H1 (cell line): Measurements from ENCODE around the gene TDRD1. TPM values are rescaled to one million over a fixed set of nuclear protein-coding genes. Genes with fewer than 3 reads are reported as not detected.

ENCODE experiments used
- CTCF ChIA-PET: fragments of 300-600 bp; sonication (Branson Sonifier 250); formaldehyde crosslinking; loops from one replicate; lab custom pipeline; 2021; ENCODE audit not compliant: partially characterized antibody; lab: Charles Lee
- POLR2A ChIA-PET: fragments of 300-600 bp; sonication (Branson Sonifier 250); formaldehyde crosslinking; loops from one replicate; lab custom pipeline; 2021; ENCODE audit warnings: inconsistent platforms; ENCODE audit not compliant: partially characterized antibody; lab: Charles Lee
- DNase-seq, 2 experiments: peaks; one replicate each; pipeline versions ENCODE4 v3.0.0 to v3.0.0-alpha.2; 2010 to 2022; ENCODE audit warnings: low spot score in 2 of 2, low read depth in 1 of 2, mixed read lengths in 1 of 2
- FAIRE-seq: peaks from 2 replicates; lab custom pipeline; 2011; peaks lifted over from hg19 to GRCh38; lab: Jason Lieb, UNC
- H2AFZ ChIP-seq: 2 replicates; pipeline ENCODE4 v1.8.1; 2012; ENCODE audit warnings: low read length, inconsistent platforms
- H2AK5ac ChIP-seq: 2 replicates; pipeline ENCODE4 v1.6.1; 2013; ENCODE audit warnings: low read depth, low read length
- H2BK120ac ChIP-seq: replicated peaks from 2 replicates; pipeline ENCODE3; 2013; ENCODE audit warnings: low read depth, low read length, inconsistent platforms
- H2BK12ac ChIP-seq: 2 replicates; pipeline ENCODE4 v1.6.1; 2013; ENCODE audit warnings: low read depth, low read length
- H2BK15ac ChIP-seq: 2 replicates; pipeline ENCODE4 v1.6.1; 2013; ENCODE audit warnings: low read length
- H2BK20ac ChIP-seq: 2 replicates; pipeline ENCODE4 v1.6.1; 2013; ENCODE audit warnings: low read length
- H2BK5ac ChIP-seq: 2 replicates; pipeline ENCODE4 v1.6.1; 2013; ENCODE audit warnings: low read depth, low read length
- H3K14ac ChIP-seq: 2 replicates; pipeline ENCODE4 v1.6.1; 2013; ENCODE audit warnings: inconsistent platforms; ENCODE audit not compliant: insufficient read length
- H3K18ac ChIP-seq: 2 replicates; pipeline ENCODE4 v1.6.1; 2013; ENCODE audit warnings: low read length; ENCODE audit errors: extremely low read depth
- H3K23ac ChIP-seq: 2 replicates; pipeline ENCODE4 v1.6.1; 2013; ENCODE audit warnings: inconsistent platforms; ENCODE audit not compliant: insufficient read length
- H3K23me2 ChIP-seq: 2 replicates; pipeline ENCODE4 v1.6.1; 2013; ENCODE audit warnings: low read depth, low read length
- H3K27ac ChIP-seq: 2 replicates; pipeline ENCODE4 v1.6.1; 2011; ENCODE audit warnings: low read depth, low read length, inconsistent platforms
- H3K27me3 ChIP-seq, 4 experiments: replicated peaks in 1 of 4; 1 replicate in 1 of 4; 2 replicates in 3 of 4; pipeline versions ENCODE4 v1.6.1 to v1.8.1; 2011 to 2013; ENCODE audit warnings: low read length in 3 of 4, mild to moderate bottlenecking in 3 of 4, inconsistent platforms in 2 of 4, mixed read lengths in 2 of 4, moderate library complexity in 1 of 4; ENCODE audit not compliant: control insufficient read depth in 3 of 4, insufficient read depth in 3 of 4; ENCODE audit errors: extremely low read depth in 1 of 4
- H3K36me3 ChIP-seq, 4 experiments: 2 replicates each; pipeline versions ENCODE4 v1.6.1 to v1.8.1; 2011 to 2013; ENCODE audit warnings: mild to moderate bottlenecking in 4 of 4, low read length in 3 of 4, moderate library complexity in 2 of 4, control low read depth in 1 of 4, inconsistent platforms in 1 of 4; ENCODE audit not compliant: insufficient read depth in 4 of 4, control insufficient read depth in 2 of 4
- H3K4ac ChIP-seq: replicated peaks from 2 replicates; pipeline ENCODE3; 2013; ENCODE audit warnings: low read length, low read depth, mixed read lengths, inconsistent platforms; ENCODE audit not compliant: insufficient read length
- H3K4me1 ChIP-seq, 4 experiments: replicated peaks in 1 of 4; 1 replicate in 1 of 4; 2 replicates in 3 of 4; pipeline versions ENCODE4 v1.6.1 to v1.8.1; 2011 to 2013; ENCODE audit warnings: low read length in 3 of 4, inconsistent platforms in 2 of 4, mixed read lengths in 1 of 4; ENCODE audit not compliant: insufficient read depth in 4 of 4, control insufficient read depth in 3 of 4
- H3K4me2 ChIP-seq, 2 experiments: 2 replicates each; pipeline versions ENCODE4 v1.6.1 to v1.8.1; 2011 to 2013; ENCODE audit warnings: low read depth in 2 of 2, low read length in 2 of 2, control low read depth in 1 of 2, inconsistent platforms in 1 of 2, mild to moderate bottlenecking in 1 of 2; ENCODE audit not compliant: insufficient read depth in 1 of 2
- H3K4me3 ChIP-seq, 4 experiments: fragments of 200-600, 300-600 bp in 1 of 4; sonication (generic), shearing (Covaris generic), sonication (Bioruptor Twin) in 1 of 4; 2 replicates each; pipeline versions ENCODE4 v1.5.1 to v1.8.1; 2011 to 2016; ENCODE audit warnings: low read length in 4 of 4, low read depth in 3 of 4, control low read depth in 2 of 4, inconsistent platforms in 2 of 4, mild to moderate bottlenecking in 2 of 4, mixed read lengths in 1 of 4, moderate library complexity in 1 of 4; ENCODE audit not compliant: insufficient read depth in 2 of 4; ENCODE audit errors: extremely low read depth in 1 of 4
- H3K56ac ChIP-seq: replicated peaks from 2 replicates; pipeline ENCODE3; 2013; ENCODE audit warnings: low read depth, mild to moderate bottlenecking, mixed read lengths, low read length, inconsistent platforms; ENCODE audit not compliant: insufficient read length
- H3K79me1 ChIP-seq: 2 replicates; pipeline ENCODE4 v1.6.1; 2013; ENCODE audit warnings: low read depth, low read length, control low read depth
- H3K79me2 ChIP-seq, 2 experiments: 2 replicates each; pipeline versions ENCODE4 v1.6.1 to v1.8.1; 2012 to 2013; ENCODE audit warnings: low read length in 2 of 2, mild to moderate bottlenecking in 2 of 2, inconsistent platforms in 1 of 2; ENCODE audit not compliant: insufficient read depth in 2 of 2, control insufficient read depth in 1 of 2
- H3K9ac ChIP-seq, 4 experiments: replicated peaks in 1 of 4; 1 replicate in 1 of 4; 2 replicates in 3 of 4; pipeline versions ENCODE4 v1.6.1 to v1.8.1; 2011 to 2013; ENCODE audit warnings: low read depth in 3 of 4, low read length in 3 of 4, control low read depth in 2 of 4, mild to moderate bottlenecking in 2 of 4, moderate library complexity in 2 of 4, inconsistent platforms in 1 of 4; ENCODE audit errors: extremely low read depth in 1 of 4
- H3K9me3 ChIP-seq, 2 experiments: 2 replicates each; pipeline versions ENCODE4 v1.6.1 to v1.8.1; 2012 to 2013; ENCODE audit warnings: mild to moderate bottlenecking in 2 of 2, moderate library complexity in 2 of 2, control low read depth in 1 of 2, inconsistent platforms in 1 of 2, low read depth in 1 of 2, low read length in 1 of 2, mixed read lengths in 1 of 2; ENCODE audit not compliant: insufficient read depth in 2 of 2
- H4K20me1 ChIP-seq, 2 experiments: replicated peaks in 1 of 2; 2 replicates each; pipeline versions ENCODE3 to v1.8.1; 2011 to 2013; ENCODE audit warnings: inconsistent platforms in 2 of 2, low read length in 2 of 2, mild to moderate bottlenecking in 1 of 2; ENCODE audit not compliant: insufficient read depth in 2 of 2, control insufficient read depth in 1 of 2
- H4K5ac ChIP-seq: 2 replicates; pipeline ENCODE4 v1.6.1; 2013; ENCODE audit warnings: low read length, low read depth, mixed read lengths, inconsistent platforms; ENCODE audit not compliant: insufficient read length
- H4K8ac ChIP-seq: 2 replicates; pipeline ENCODE4 v1.8.0; 2013; ENCODE audit warnings: mild to moderate bottlenecking, moderate library complexity, low read length, inconsistent platforms; ENCODE audit not compliant: insufficient read depth; ENCODE audit errors: extremely low read depth
- H4K91ac ChIP-seq: replicated peaks from 2 replicates; pipeline ENCODE3; 2013; ENCODE audit warnings: low read length, mixed read lengths, inconsistent platforms; ENCODE audit not compliant: insufficient read length
- ASH2L ChIP-seq: fragments of 200-600, 300-600 bp; sonication (generic); IDR thresholded peaks from one replicate; pipeline ENCODE4 v1.7.1; 2017; ENCODE audit warnings: low read length
- BCL11A ChIP-seq, 2 experiments: IDR thresholded peaks; one replicate each; pipeline ENCODE4 v1.6.1; 2011; ENCODE audit warnings: low read depth in 2 of 2, low read length in 2 of 2, mild to moderate bottlenecking in 2 of 2
- CHD2 ChIP-seq: IDR thresholded peaks from 2 replicates; pipeline ENCODE4 v1.6.1; 2012; ENCODE audit warnings: low read length, improper control_type of control experiment
- GABPA ChIP-seq: IDR thresholded peaks from 2 replicates; pipeline ENCODE4 v1.6.1; 2011; ENCODE audit warnings: mild to moderate bottlenecking, low read length, moderate library complexity, borderline replicate concordance; ENCODE audit not compliant: insufficient read depth
- HDAC2 ChIP-seq, 2 experiments: fragments of 300-600 bp in 1 of 2; sonication (generic) in 1 of 2; IDR thresholded peaks; 2 replicates each; pipeline ENCODE4 v1.6.1; 2011 to 2012; ENCODE audit warnings: low read depth in 2 of 2, low read length in 2 of 2, mild to moderate bottlenecking in 2 of 2, moderate library complexity in 2 of 2, borderline replicate concordance in 1 of 2, inconsistent platforms in 1 of 2
- HDAC6 ChIP-seq: IDR thresholded peaks from one replicate; pipeline ENCODE4 v1.7.1; 2012; ENCODE audit warnings: low read depth, mild to moderate bottlenecking, inconsistent platforms, low read length, moderate library complexity
- JUN ChIP-seq: IDR thresholded peaks from 2 replicates; pipeline ENCODE4 v1.6.1; 2011; ENCODE audit warnings: low read depth, mild to moderate bottlenecking, improper control_type of control experiment, low read length
- JUND ChIP-seq: IDR thresholded peaks from 2 replicates; pipeline ENCODE4 v1.6.1; 2011; ENCODE audit warnings: mild to moderate bottlenecking, improper control_type of control experiment, low read length
- NANOG ChIP-seq: IDR thresholded peaks from 2 replicates; pipeline ENCODE4 v1.6.1; 2011; ENCODE audit warnings: low read length, low read depth, mild to moderate bottlenecking, inconsistent platforms; ENCODE audit not compliant: insufficient read depth, poor library complexity, severe bottlenecking
- POLR2A ChIP-seq, 2 experiments: IDR thresholded peaks; 1 replicate in 1 of 2; 2 replicates in 1 of 2; pipeline ENCODE4 v1.6.1; 2011; ENCODE audit warnings: low read depth in 2 of 2, low read length in 2 of 2, mild to moderate bottlenecking in 2 of 2; ENCODE audit errors: control extremely low read depth in 1 of 2
- POLR2AphosphoS5 ChIP-seq: IDR thresholded peaks from 2 replicates; pipeline ENCODE4 v1.6.1; 2011; ENCODE audit warnings: low read depth, low read length
- RAD21 ChIP-seq, 2 experiments: IDR thresholded peaks in 1 of 2; conservative IDR thresholded peaks in 1 of 2; 2 replicates each; pipeline ENCODE4 v1.6.1; 2011; ENCODE audit warnings: low read depth in 2 of 2, low read length in 2 of 2, improper control_type of control experiment in 1 of 2, inconsistent platforms in 1 of 2, mild to moderate bottlenecking in 1 of 2, moderate library complexity in 1 of 2
- SIX5 ChIP-seq: IDR thresholded peaks from 2 replicates; pipeline ENCODE4 v1.6.1; 2011; ENCODE audit warnings: mild to moderate bottlenecking, low read depth, low read length
- SP1 ChIP-seq: IDR thresholded peaks from 2 replicates; pipeline ENCODE4 v1.6.1; 2011; ENCODE audit warnings: low read depth, low read length
- TBP ChIP-seq: IDR thresholded peaks from 2 replicates; pipeline ENCODE4 v1.6.1; 2011; ENCODE audit warnings: low read depth, low read length, improper control_type of control experiment
- WGBS, 2 experiments: shearing (Covaris generic) in 1 of 2; methylation state at CpG; one replicate each; pipeline versions ENCODE4 v1.1.6 to v1.1.7; 2013 to 2015; ENCODE audit warnings: low lambda C conversion rate in 2 of 2, mixed read lengths in 2 of 2, inconsistent platforms in 1 of 2, low coverage in 1 of 2, missing lambda C conversion rate in 1 of 2; ENCODE audit not compliant: insufficient replicate concordance in 2 of 2, insufficient coverage in 1 of 2, insufficient read length in 1 of 2; ENCODE audit errors: extremely low coverage in 1 of 2, missing lambda C conversion rate in 1 of 2; 5-methylcytosine and 5-hydroxymethylcytosine counted together
- polyA plus RNA-seq, 7 experiments: library from polyadenylated mRNA; depleted of rRNA in 3 of 7; stranded (reverse) in 5 of 7; unstranded in 2 of 7; fragments of >200 nt in 5 of 7; fragments of 200-250 nt in 2 of 7; gene quantifications; 1 replicate in 5 of 7; 2 replicates in 1 of 7; 4 replicates in 1 of 7; pipeline versions ENCODE4 v1.2.1 to v1.2.3, GENCODE V29; 2011 to 2013; ENCODE audit warnings: missing spikeins in 2 of 7, mixed read lengths in 2 of 7
- total RNA-seq: library from RNA; stranded (reverse); fragmentation: NEBNext Ultra II Directional; extraction: Animal tissue kit (Norgen Biotek cat#: 25700); gene quantifications from 2 replicates; pipeline ENCODE4 v1.2.1, GENCODE V29; 2021

TDRD1 gene
- total and polyA plus RNA-seq, 2 of the 8 experiments (the other 6 are each of a cell fraction or from before 2014, with no cell fraction given): 0.02 to 0.71 TPM

DNA sequence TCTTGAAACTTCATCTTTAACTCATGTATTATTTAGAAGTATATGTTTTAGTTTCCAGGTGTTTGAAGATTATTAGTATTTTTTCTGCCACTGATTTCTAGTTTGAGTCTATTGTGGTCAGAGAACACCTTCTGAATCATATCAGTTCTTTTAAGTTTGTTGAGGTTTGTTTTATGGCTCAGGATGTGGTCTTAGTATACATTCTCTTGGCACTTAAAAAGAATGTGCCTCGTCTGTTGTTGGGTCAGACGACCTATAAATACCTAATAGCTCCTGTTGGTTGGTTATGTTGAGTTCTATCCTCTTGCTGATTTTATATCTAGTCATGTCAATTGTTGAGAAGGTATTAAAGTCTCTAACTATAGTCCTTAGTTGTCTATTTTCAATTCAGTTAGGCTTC is 15.9 kb downstream of the TDRD1 start:
- no peaks in the 10 kb centered on the region for H3K9me3 ChIP-seq
- no peak overlapping the region for H2BK120ac ChIP-seq
- H2AK5ac ChIP-seq: no peak overlapping the region
- H2AFZ ChIP-seq: 0 out of 2 replicates have a peak overlapping the region, but pooled peaks have one; percentile 44
- no peak overlapping the region for H3K9ac ChIP-seq
- H3K23me2 ChIP-seq: no peaks in the 10 kb centered on the region
- no peaks in the 10 kb centered on the region for H3K4me1 ChIP-seq
- H3K14ac ChIP-seq: no peak overlapping the region
- no peaks in the 10 kb centered on the region for H3K79me2 ChIP-seq
- no peak overlapping the region for H3K27ac ChIP-seq
- H3K79me1 ChIP-seq: no peaks in the 10 kb centered on the region
- H4K20me1 ChIP-seq: no peaks in the 10 kb centered on the region
- H4K91ac ChIP-seq: no peak overlapping the region
- DNase-seq (no peak), FAIRE-seq (no peak)
- ChIA-PET CTCF (interaction anchor here (0.5 kb wide), 1 partner anchor 70 kb away, joined by 4 read pairs; no protein-coding TSS in a partner anchor), POLR2A (no interaction called here)
- H3K23ac ChIP-seq: no peak overlapping the region
- H3K56ac ChIP-seq: no peak overlapping the region
- H4K5ac ChIP-seq: no peak overlapping the region
- no peak overlapping the region for H3K4me2 ChIP-seq
- H3K36me3 ChIP-seq: no peaks in the 10 kb centered on the region
- H3K4me3 ChIP-seq: no peak overlapping the region
- no peaks in the 10 kb centered on the region for H3K27me3 ChIP-seq
- 83% methylated on average over 2 of the region's 2 CpGs; no CpG with 5 or more reads in 1 of the 2 experiments for WGBS, 2 experiments
- H3K18ac ChIP-seq: no peak overlapping the region
- no peak overlapping the region for H2BK12ac ChIP-seq
- H2BK5ac ChIP-seq: no peak overlapping the region
- no peak overlapping the region for H4K8ac ChIP-seq
- H2BK20ac ChIP-seq: no peak overlapping the region
- H3K4ac ChIP-seq: no peak overlapping the region
- no peak overlapping the region for H2BK15ac ChIP-seq
- no peak for TF ChIP-seq BCL11A (IDR thresholded peaks at IDR 0.05; ENCODE audit: low read depth in 2 of 2, low read length in 2 of 2)
- no peak for TF ChIP-seq SIX5
- no peak for TF ChIP-seq CHD2
- TF ChIP-seq NANOG: no peak
- TF ChIP-seq GABPA: no peak
- no peak for TF ChIP-seq JUND
- TF ChIP-seq POLR2A (IDR thresholded peaks at IDR 0.05; ENCODE audit: control extremely low read depth in 1 of 2, low read depth in 2 of 2, low read length in 2 of 2): no peak
- TF ChIP-seq SP1: no peak
- no peak for TF ChIP-seq HDAC2 (IDR thresholded peaks at IDR 0.05; ENCODE audit: borderline replicate concordance in 1 of 2, low read depth in 2 of 2, low read length in 2 of 2)
- no peak for TF ChIP-seq JUN
- no peak for TF ChIP-seq RAD21 (IDR thresholded peaks at IDR 0.05 in 1 of 2, conservative IDR thresholded peaks at IDR 0.05 in 1 of 2; ENCODE audit: low read depth in 2 of 2, low read length in 2 of 2)
- TF ChIP-seq POLR2AphosphoS5: no peak
- no peak for TF ChIP-seq TBP
- no peak for TF ChIP-seq ASH2L
- no peak for TF ChIP-seq HDAC6
